AG10803 (cell line): Measurements from ENCODE around the gene SCTR.

ENCODE experiments used
- DNase-seq: peaks from one replicate; pipeline ENCODE4 v3.0.0; 2010; ENCODE audit warnings: low read depth
- H3K4me3 ChIP-seq: 2 replicates; pipeline ENCODE4 v1.5.1; 2011; ENCODE audit warnings: mild to moderate bottlenecking, low read length, control low read depth
- CTCF ChIP-seq: conservative IDR thresholded peaks from 2 replicates; pipeline ENCODE4 v1.5.1; 2011; ENCODE audit warnings: mild to moderate bottlenecking, low read length, control low read depth, inconsistent platforms

SCTR gene

DNA sequence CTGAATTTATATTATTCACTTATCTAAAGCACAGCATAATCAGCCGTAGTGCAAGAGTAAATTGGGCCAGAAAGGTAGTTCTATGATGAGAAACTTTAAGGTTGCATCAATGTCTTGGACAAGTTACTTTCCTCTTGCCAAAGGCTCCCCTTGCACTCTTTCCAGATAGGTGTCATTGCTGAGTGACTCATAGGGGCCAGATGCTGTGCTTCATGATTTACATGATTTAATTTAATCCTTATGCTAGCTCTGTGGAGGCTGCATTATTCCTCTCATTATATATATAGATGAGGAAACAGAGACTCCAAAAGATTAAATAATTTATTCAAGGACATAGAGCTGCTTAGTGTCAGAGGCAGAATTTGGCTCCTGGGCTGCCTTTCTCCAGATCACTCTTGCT, 25.0 kb upstream of the SCTR start:
- peak; percentile 78 for DNase-seq
- no peak for TF ChIP-seq CTCF
- H3K4me3 ChIP-seq = no peak overlapping the region

- no peak for DNase-seq
- H3K4me3 ChIP-seq = no peak overlapping the region
- no peak for TF ChIP-seq CTCF
Observed at GRCh38 chr2:119548516-119549120, 24.3 kb upstream of the SCTR start.

DNA sequence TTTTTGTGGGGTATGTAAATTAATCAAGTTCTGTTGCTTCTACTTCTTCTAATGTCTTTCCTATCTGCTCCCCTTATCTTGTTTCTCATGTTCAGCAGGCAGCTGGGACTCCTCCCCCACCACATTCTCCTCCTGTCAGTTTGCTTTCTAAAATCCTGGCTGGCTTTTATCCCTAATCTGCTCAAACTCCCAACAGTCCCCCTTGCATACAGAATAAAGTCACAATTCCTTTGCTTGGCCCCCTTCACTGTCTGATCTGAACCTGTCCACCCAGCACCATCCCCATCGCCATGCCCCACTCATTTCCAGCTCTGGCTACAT, 22.1 kb upstream of the SCTR start:
- TF ChIP-seq CTCF = no peak
- DNase-seq = no peak
- H3K4me3 ChIP-seq = no peak overlapping the region

GRCh38 chr2:119545754-119546446, 21.6 kb upstream of the SCTR start:
- H3K4me3 ChIP-seq = no peak overlapping the region
- peak; percentile 67 for DNase-seq
- TF ChIP-seq CTCF = no peak

GRCh38 chr2:119544939-119545475, 20.7 kb upstream of the SCTR start:
- peak overlapping the region; percentile 53 for H3K4me3 ChIP-seq
- TF ChIP-seq CTCF = no peak
- peak; percentile 63 for DNase-seq

GRCh38 chr2:119544075-119544938, 20.0 kb upstream of the SCTR start, which contains the start of gene CFAP221:
Gene CFAP221 (plus strand): TSS chr2:119544449. CDS start chr2:119546132, 1,683 bp downstream.
- H3K4me3 ChIP-seq = peak within 1 kb of the TSS; percentile 56

More at GRCh38 chr2:119544075-119544938, 20.0 kb upstream of the SCTR start, which contains the start of gene CFAP221:
- TF ChIP-seq CTCF = no peak
- peak; percentile 49 for DNase-seq
